IMR-90 (cell line): Measurements from ENCODE around the gene PUM2. TPM values are rescaled to one million over a fixed set of nuclear protein-coding genes. Genes with fewer than 3 reads are reported as not detected.

ENCODE experiments used
- MAZ ChIP-seq: IDR thresholded peaks from 2 replicates; pipeline ENCODE4 v1.6.1; 2012; ENCODE audit warnings: low read depth, mild to moderate bottlenecking, low read length, improper control_type of control experiment, moderate library complexity, borderline replicate concordance
- microRNA-seq, 2 experiments: library from miRNA; stranded (forward) in 1 of 2; unstranded in 1 of 2; fragments of 10-50 nt in 1 of 2; fragments of <30 nt in 1 of 2; gene quantifications in 1 of 2; microRNA quantifications in 1 of 2; one replicate each; pipeline versions ENCODE3 to v1.1.0; 2013 to 2020; ENCODE audit not compliant: insufficient read depth in 1 of 2, insufficient read length in 1 of 2, unreplicated experiment in 1 of 2
- polyA plus RNA-seq, 3 experiments: library from polyadenylated mRNA; depleted of rRNA; stranded (reverse); fragments of >200 nt; gene quantifications; 2 replicates each; pipeline ENCODE4 v1.2.3, GENCODE V29; 2012; ENCODE audit warnings: low replicate concordance in 1 of 3
- small RNA-seq, 5 experiments: library from RNA; depleted of rRNA; stranded (forward); fragments of <200 nt; gene quantifications; one replicate each; pipeline ENCODE3, GENCODE V24; 2012
- total RNA-seq: library from RNA; depleted of rRNA; stranded (reverse); fragments of >200 nt; gene quantifications from 2 replicates; pipeline ENCODE4 v1.2.3, GENCODE V29; 2012; rRNA removed

The PUM2 gene
- total and polyA plus RNA-seq, 2 of the 4 experiments (the other 2 are of a cell fraction), result 18.8 to 38.4 TPM

DNA sequence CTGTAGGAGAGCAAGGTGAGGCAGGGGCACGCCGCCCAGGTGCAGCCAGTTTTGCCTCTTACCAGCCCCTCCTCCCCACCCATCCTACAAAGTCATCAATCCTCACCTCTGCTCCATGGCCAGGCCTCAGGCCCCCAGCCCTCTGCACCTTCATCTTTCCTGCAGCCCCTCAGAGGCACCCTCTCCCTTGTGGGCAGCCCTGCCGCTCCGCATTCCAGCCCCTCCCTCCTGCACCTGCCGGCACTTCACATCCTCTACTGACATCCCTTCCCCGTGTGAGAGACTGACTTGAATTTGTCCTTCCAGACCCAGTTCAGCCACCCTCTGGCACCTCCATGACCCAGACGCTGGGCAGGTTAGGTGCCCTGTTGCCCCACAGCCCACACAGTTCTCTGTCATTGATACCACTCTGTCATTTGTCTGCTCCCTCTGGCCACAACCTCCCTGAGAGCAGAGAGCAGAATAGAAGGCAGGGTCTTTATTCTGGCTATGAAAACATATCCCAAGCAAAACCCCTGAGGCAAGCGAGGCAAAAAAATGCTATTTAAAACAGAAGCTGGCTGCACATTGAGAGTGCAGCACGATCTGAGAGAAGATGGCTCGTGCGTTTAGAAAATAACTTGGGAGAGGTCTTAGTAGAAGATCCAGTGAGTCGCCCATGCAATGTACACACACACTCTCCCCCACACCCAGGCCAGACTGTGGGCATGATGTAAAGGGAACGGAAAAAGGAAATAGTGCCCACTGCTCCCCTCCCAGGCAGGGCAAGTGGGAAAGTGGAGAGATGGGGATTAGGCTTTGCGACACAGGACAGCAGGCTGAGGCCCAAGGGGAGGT lies 151.6 kb downstream of the PUM2 start (continued):
- no peak for TF ChIP-seq MAZ

Small RNAs within 50 kb of the gene (microRNA-seq; reads per million reads assigned to microRNA genes)
- not detected for gene RNU7-113P (ENCODE audit: insufficient read depth, insufficient read length)

Small RNAs within 50 kb of the gene (small RNA-seq; reads per million reads assigned to genes)
- 0 reads per million in 5 experiments for gene RNU7-113P

Other genes starting within 250 kb of the PUM2 start
- 22.0 and 23.6 TPM in 2 replicates for gene SDC1, start 125.7 kb downstream of the PUM2 start, total RNA-seq
- gene SDC1, start 125.7 kb downstream of the PUM2 start, polyA plus RNA-seq (2012; rRNA removed), result 28.3 and 38.8 TPM in 2 replicates
- gene RHOB, start 96.2 kb upstream of the PUM2 start, total RNA-seq, result 112 and 151 TPM in 2 replicates
- 149 and 201 TPM in 2 replicates for gene RHOB, start 96.2 kb upstream of the PUM2 start, polyA plus RNA-seq (2012; rRNA removed)